ENCODE measurements around the gene KCNIP1.

Gene KCNIP1

GRCh38 chr5:170638454-170639220, 134.8 kb downstream of the KCNIP1 start:
- TF ChIP-seq GATA3 (IDR thresholded peaks at IDR 0.05; ENCODE audit: low read depth, low read length) (no peak), GATA2 (IDR thresholded peaks at IDR 0.05; ENCODE audit: low read depth, low read length) (no peak)

- TF ChIP-seq GATA3 (IDR thresholded peaks at IDR 0.05; ENCODE audit: low read depth, low read length), result no peak
- no peak for TF ChIP-seq GATA2 (IDR thresholded peaks at IDR 0.05; ENCODE audit: low read depth, low read length)
Measured at GRCh38 chr5:170639221-170639925, 135.6 kb downstream of the KCNIP1 start.

GRCh38 chr5:170640731-170641588, 137.1 kb downstream of the KCNIP1 start:
- TF ChIP-seq GATA2 (IDR thresholded peaks at IDR 0.05; ENCODE audit: low read depth, low read length), result no peak
- TF ChIP-seq GATA3 (IDR thresholded peaks at IDR 0.05; ENCODE audit: low read depth, low read length), result no peak

- TF ChIP-seq GATA3 (IDR thresholded peaks at IDR 0.05; ENCODE audit: low read depth, low read length), result no peak
- no peak for TF ChIP-seq GATA2 (IDR thresholded peaks at IDR 0.05; ENCODE audit: low read depth, low read length)
Measured at GRCh38 chr5:170641589-170642031, 137.8 kb downstream of the KCNIP1 start.

- no peak for TF ChIP-seq GATA2 (IDR thresholded peaks at IDR 0.05; ENCODE audit: low read depth, low read length)
- no peak for TF ChIP-seq GATA3 (IDR thresholded peaks at IDR 0.05; ENCODE audit: low read depth, low read length)
Measured at GRCh38 chr5:170642066-170642735, 138.4 kb downstream of the KCNIP1 start.

GRCh38 chr5:170642776-170643436, 139.1 kb downstream of the KCNIP1 start:
- TF ChIP-seq GATA2 (IDR thresholded peaks at IDR 0.05; ENCODE audit: low read depth, low read length) (no peak), GATA3 (IDR thresholded peaks at IDR 0.05; ENCODE audit: low read depth, low read length) (no peak)

GRCh38 chr5:170643591-170643990, 139.8 kb downstream of the KCNIP1 start:
- TF ChIP-seq GATA3 (IDR thresholded peaks at IDR 0.05; ENCODE audit: low read depth, low read length) (no peak), GATA2 (IDR thresholded peaks at IDR 0.05; ENCODE audit: low read depth, low read length) (no peak)

GRCh38 chr5:170644501-170644900, 140.7 kb downstream of the KCNIP1 start:
- no peak for TF ChIP-seq GATA3 (IDR thresholded peaks at IDR 0.05; ENCODE audit: low read depth, low read length)
- no peak for TF ChIP-seq GATA2 (IDR thresholded peaks at IDR 0.05; ENCODE audit: low read depth, low read length)

- TF ChIP-seq GATA3 (IDR thresholded peaks at IDR 0.05; ENCODE audit: low read depth, low read length), result no peak
- TF ChIP-seq GATA2 (IDR thresholded peaks at IDR 0.05; ENCODE audit: low read depth, low read length), result no peak
Measured at GRCh38 chr5:170648541-170648940, 144.7 kb downstream of the KCNIP1 start.

GRCh38 chr5:170650850-170651249, 147.0 kb downstream of the KCNIP1 start:
- no peak for TF ChIP-seq GATA2 (IDR thresholded peaks at IDR 0.05; ENCODE audit: low read depth, low read length)
- TF ChIP-seq GATA3 (IDR thresholded peaks at IDR 0.05; ENCODE audit: low read depth, low read length), result no peak

GRCh38 chr5:170651604-170652277, 147.9 kb downstream of the KCNIP1 start:
- no peak for TF ChIP-seq GATA3 (IDR thresholded peaks at IDR 0.05; ENCODE audit: low read depth, low read length)
- no peak for TF ChIP-seq GATA2 (IDR thresholded peaks at IDR 0.05; ENCODE audit: low read depth, low read length)

- no peak for TF ChIP-seq GATA3 (IDR thresholded peaks at IDR 0.05; ENCODE audit: low read depth, low read length)
- no peak for TF ChIP-seq GATA2 (IDR thresholded peaks at IDR 0.05; ENCODE audit: low read depth, low read length)
Measured at GRCh38 chr5:170655476-170655875, 151.7 kb downstream of the KCNIP1 start.

- no peak for TF ChIP-seq GATA2 (IDR thresholded peaks at IDR 0.05; ENCODE audit: low read depth, low read length)
- TF ChIP-seq GATA3 (IDR thresholded peaks at IDR 0.05; ENCODE audit: low read depth, low read length), result no peak
Measured at GRCh38 chr5:170655920-170656319, 152.1 kb downstream of the KCNIP1 start.

Data from SH-SY5Y (cell line).